ENCODE data around the gene CDK17.

Gene CDK17

GRCh38 chr12:96242597-96242996 lies 157.6 kb downstream of the CDK17 start:
- Histone ChIP-seq H2AFZ (ENCODE audit: low read length) (no peak overlapping the region), H3K36me3 (ENCODE audit: insufficient read depth, low read length) (peaks cover 41% of the 10 kb centered on the region; the same call in 1 of the 2 replicates), H3K9me2 (replicated peaks; ENCODE audit: low read depth, low read length) (no peaks in the 10 kb centered on the region), H3K4me3 (ENCODE audit: low read length, poor library complexity, severe bottlenecking) (no peak overlapping the region), H3K9ac (ENCODE audit: low read depth, low read length, poor library complexity, severe bottlenecking) (no peak overlapping the region), H3K4me2 (ENCODE audit: low read depth, low read length, poor library complexity, severe bottlenecking) (no peak overlapping the region), H3F3A (ENCODE audit: low read depth) (no peaks in the 10 kb centered on the region), H4K20me1 (ENCODE audit: insufficient read depth, low read length, poor library complexity, severe bottlenecking) (peaks cover 13% of the 10 kb centered on the region), H3K79me2 (ENCODE audit: insufficient read depth, low read length) (peaks cover 40% of the 10 kb centered on the region; the same call in 1 of the 2 replicates), H3K4me1 (ENCODE audit: insufficient read depth, low read length, poor library complexity, severe bottlenecking) (peaks cover 3% of the 10 kb centered on the region), H3K27me3 (ENCODE audit: insufficient read depth, low read length, poor library complexity, severe bottlenecking) (no peaks in the 10 kb centered on the region), H3K9me3 (ENCODE audit: insufficient read depth, low read depth, low read length) (no peaks in the 10 kb centered on the region)
- TF ChIP-seq EZH2phosphoT487 (IDR thresholded peaks at IDR 0.05; ENCODE audit: borderline replicate concordance), result no peak

GRCh38 chr12:96241846-96242256 lies 158.4 kb downstream of the CDK17 start:
- H3K4me3 ChIP-seq (ENCODE audit: low read length, poor library complexity, severe bottlenecking), result no peak overlapping the region
- H4K20me1 ChIP-seq (ENCODE audit: insufficient read depth, low read length, poor library complexity, severe bottlenecking), result peaks cover 20% of the 10 kb centered on the region
- no peak for TF ChIP-seq CTCF (conservative IDR thresholded peaks at IDR 0.05; ENCODE audit: low read length)
- H3K27me3 ChIP-seq (ENCODE audit: insufficient read depth, low read length, poor library complexity, severe bottlenecking), result no peaks in the 10 kb centered on the region
- peaks cover 40% of the 10 kb centered on the region; the same call in 1 of the 2 replicates for H3K36me3 ChIP-seq (ENCODE audit: insufficient read depth, low read length)
- peaks cover 11% of the 10 kb centered on the region for H3K4me1 ChIP-seq (ENCODE audit: insufficient read depth, low read length, poor library complexity, severe bottlenecking)
- H3K9me2 ChIP-seq (replicated peaks; ENCODE audit: low read depth, low read length), result no peaks in the 10 kb centered on the region
- no peak overlapping the region for H3K9ac ChIP-seq (ENCODE audit: low read depth, low read length, poor library complexity, severe bottlenecking)
- no peak overlapping the region for H3K4me2 ChIP-seq (ENCODE audit: low read depth, low read length, poor library complexity, severe bottlenecking)
- no peak overlapping the region for H2AFZ ChIP-seq (ENCODE audit: low read length)
- no peaks in the 10 kb centered on the region for H3K9me3 ChIP-seq (ENCODE audit: insufficient read depth, low read depth, low read length)
- no peaks in the 10 kb centered on the region for H3F3A ChIP-seq (ENCODE audit: low read depth)
- peaks cover 47% of the 10 kb centered on the region; the same call in 1 of the 2 replicates for H3K79me2 ChIP-seq (ENCODE audit: insufficient read depth, low read length)

GRCh38 chr12:96241431-96241830 lies 158.8 kb downstream of the CDK17 start:
- H3K9me3 ChIP-seq (ENCODE audit: insufficient read depth, low read depth, low read length), result no peaks in the 10 kb centered on the region
- H3K4me2 ChIP-seq (ENCODE audit: low read depth, low read length, poor library complexity, severe bottlenecking), result no peak overlapping the region
- no peak overlapping the region for H2AFZ ChIP-seq (ENCODE audit: low read length)
- TF ChIP-seq EZH2phosphoT487 (IDR thresholded peaks at IDR 0.05; ENCODE audit: borderline replicate concordance) (no peak), CTCF (conservative IDR thresholded peaks at IDR 0.05; ENCODE audit: low read length) (no peak)
- no peaks in the 10 kb centered on the region for H3K27me3 ChIP-seq (ENCODE audit: insufficient read depth, low read length, poor library complexity, severe bottlenecking)
- no peaks in the 10 kb centered on the region for H3F3A ChIP-seq (ENCODE audit: low read depth)
- no peak overlapping the region for H3K9ac ChIP-seq (ENCODE audit: low read depth, low read length, poor library complexity, severe bottlenecking)
- peaks cover 49% of the 10 kb centered on the region; the same call in 1 of the 2 replicates for H3K79me2 ChIP-seq (ENCODE audit: insufficient read depth, low read length)
- peaks cover 22% of the 10 kb centered on the region for H4K20me1 ChIP-seq (ENCODE audit: insufficient read depth, low read length, poor library complexity, severe bottlenecking)
- no peaks in the 10 kb centered on the region for H3K9me2 ChIP-seq (replicated peaks; ENCODE audit: low read depth, low read length)
- H3K36me3 ChIP-seq (ENCODE audit: insufficient read depth, low read length), result peaks cover 40% of the 10 kb centered on the region; the same call in 1 of the 2 replicates
- H3K4me3 ChIP-seq (ENCODE audit: low read length, poor library complexity, severe bottlenecking), result no peak overlapping the region
- peaks cover 12% of the 10 kb centered on the region for H3K4me1 ChIP-seq (ENCODE audit: insufficient read depth, low read length, poor library complexity, severe bottlenecking)

- no peaks in the 10 kb centered on the region for H3K9me2 ChIP-seq (replicated peaks; ENCODE audit: low read depth, low read length)
- H3K4me3 ChIP-seq (ENCODE audit: low read length, poor library complexity, severe bottlenecking), result no peak overlapping the region
- peaks cover 12% of the 10 kb centered on the region for H3K4me1 ChIP-seq (ENCODE audit: insufficient read depth, low read length, poor library complexity, severe bottlenecking)
- no peak overlapping the region for H3K4me2 ChIP-seq (ENCODE audit: low read depth, low read length, poor library complexity, severe bottlenecking)
- no peaks in the 10 kb centered on the region for H3K27me3 ChIP-seq (ENCODE audit: insufficient read depth, low read length, poor library complexity, severe bottlenecking)
- no peak for TF ChIP-seq CTCF (conservative IDR thresholded peaks at IDR 0.05; ENCODE audit: low read length)
- no peak for TF ChIP-seq EZH2phosphoT487 (IDR thresholded peaks at IDR 0.05; ENCODE audit: borderline replicate concordance)
- H2AFZ ChIP-seq (ENCODE audit: low read length), result no peak overlapping the region
- H3K79me2 ChIP-seq (ENCODE audit: insufficient read depth, low read length), result peaks cover 53% of the 10 kb centered on the region; the same call in 1 of the 2 replicates
- no peak overlapping the region for H3K9ac ChIP-seq (ENCODE audit: low read depth, low read length, poor library complexity, severe bottlenecking)
- peaks cover 25% of the 10 kb centered on the region for H4K20me1 ChIP-seq (ENCODE audit: insufficient read depth, low read length, poor library complexity, severe bottlenecking)
- peaks cover 42% of the 10 kb centered on the region; the same call in 1 of the 2 replicates for H3K36me3 ChIP-seq (ENCODE audit: insufficient read depth, low read length)
- H3F3A ChIP-seq (ENCODE audit: low read depth), result no peaks in the 10 kb centered on the region
- H3K9me3 ChIP-seq (ENCODE audit: insufficient read depth, low read depth, low read length), result no peaks in the 10 kb centered on the region
These were observed 159.6 kb downstream of the CDK17 start for GRCh38 chr12:96240656-96241055.
